HCT116 (cell line): ENCODE results near the gene HOTAIR. TPM values are rescaled to one million over a fixed set of nuclear protein-coding genes. Genes with fewer than 3 reads are reported as not detected.

Experiments
- ATAC-seq: fragments of 200-7000 bp; cut with Tn5 transposase; 2 replicates; pipeline ENCODE4 v1.9.1; 2020; ENCODE audit warnings: mild to moderate bottlenecking, moderate library complexity
- BruUV-seq: library from RNA; stranded (reverse); fragments of 400-500 nt; replicated peaks from 2 replicates; lab custom pipeline; 2021; lab: Mats Ljungman, UMichigan
- CTCF ChIA-PET: fragments of 300-600 bp; sonication (Branson Sonifier 250); formaldehyde crosslinking; loops from one replicate; lab custom pipeline; 2021; ENCODE audit warnings: antibody characterized with exemption; lab: Charles Lee
- POLR2A ChIA-PET: fragments of 300-600, 350-600 bp; sonication (Branson Sonifier 250); formaldehyde crosslinking; loops from one replicate; lab custom pipeline; 2021; ENCODE audit warnings: antibody characterized with exemption; lab: Charles Lee
- RAD21 ChIA-PET, 2 experiments: fragments of 300-600 bp; sonication (Branson Sonifier 250); formaldehyde crosslinking; loops; one replicate each; lab custom pipeline; 2023; ENCODE audit warnings: low total read pairs in 2 of 2; ENCODE audit not compliant: uncharacterized antibody in 2 of 2, unreplicated experiment in 2 of 2, low non-redundant PET in 1 of 2; lab: Charles Lee
- DNase-seq: peaks from one replicate; pipeline ENCODE4 v3.0.0-alpha.2; 2010; ENCODE audit warnings: low read depth, low spot score
- H2AFZ ChIP-seq: fragments of 200-600 bp; shearing (Covaris generic), sonication (generic); 2 replicates; pipeline ENCODE4 v1.6.1; 2017; ENCODE audit warnings: low read depth, mixed run types, mixed read lengths, antibody characterized with exemption, low read length; ENCODE audit not compliant: poor library complexity, severe bottlenecking
- H3K27ac ChIP-seq: 2 replicates; pipeline ENCODE4 v1.5.1; 2012; ENCODE audit warnings: low read depth, low read length
- H3K27me3 ChIP-seq: fragments of 200-600 bp; sonication (generic); 2 replicates; pipeline ENCODE4 v1.6.1; 2016; ENCODE audit warnings: mixed run types, low read length, mixed read lengths; ENCODE audit not compliant: insufficient read depth
- H3K36me3 ChIP-seq, 2 experiments: fragments of 200-500 bp in 1 of 2; fragments of 200-600 bp in 1 of 2; sonication (Bioruptor generic) in 1 of 2; sonication (generic) in 1 of 2; 2 replicates each; pipeline versions ENCODE4 v1.5.1 to v1.6.1; 2014 to 2016; ENCODE audit warnings: low read length in 2 of 2, inconsistent platforms in 1 of 2, mixed read lengths in 1 of 2, mixed run types in 1 of 2; ENCODE audit not compliant: insufficient read depth in 2 of 2, control insufficient read depth in 1 of 2
- H3K4me1 ChIP-seq, 2 experiments: fragments of 200-600 bp in 1 of 2; sonication (generic) in 1 of 2; 2 replicates each; pipeline versions ENCODE4 v1.5.1 to v1.6.1; 2012 to 2017; ENCODE audit warnings: low read length in 2 of 2, inconsistent platforms in 1 of 2, mild to moderate bottlenecking in 1 of 2, mixed read lengths in 1 of 2, mixed run types in 1 of 2, moderate library complexity in 1 of 2; ENCODE audit not compliant: insufficient read depth in 2 of 2, control insufficient read depth in 1 of 2
- H3K4me2 ChIP-seq: fragments of 200-600 bp; sonication (generic); 2 replicates; pipeline ENCODE4 v1.6.1; 2017; ENCODE audit warnings: mixed run types, low read length, mixed read lengths
- H3K4me3 ChIP-seq, 2 experiments: fragments of 200-600 bp in 1 of 2; sonication (generic) in 1 of 2; replicated peaks in 1 of 2; 2 replicates each; pipeline ENCODE4 v1.5.1; 2011 to 2016; ENCODE audit warnings: low read length in 2 of 2, control low read depth in 1 of 2, low read depth in 1 of 2, mild to moderate bottlenecking in 1 of 2, mixed read lengths in 1 of 2, mixed run types in 1 of 2
- H3K79me2 ChIP-seq: fragments of 200-600 bp; sonication (generic); 2 replicates; pipeline ENCODE4 v1.6.1; 2017; ENCODE audit warnings: mild to moderate bottlenecking, mixed run types, low read length, moderate library complexity, mixed read lengths; ENCODE audit not compliant: insufficient read depth
- H3K9ac ChIP-seq: fragments of 200-600 bp; sonication (generic); 2 replicates; pipeline ENCODE4 v1.6.1; 2016; ENCODE audit warnings: low read length, mixed read lengths
- H3K9me2 ChIP-seq: fragments of 200-600 bp; sonication (generic), shearing (Covaris generic); 2 replicates; pipeline ENCODE4 v1.6.1; 2017; ENCODE audit warnings: mixed run types, mild to moderate bottlenecking, moderate library complexity; ENCODE audit not compliant: insufficient read depth
- H3K9me3 ChIP-seq, 2 experiments: fragments of 200-500 bp in 1 of 2; fragments of 200-600 bp in 1 of 2; sonication (Bioruptor generic) in 1 of 2; sonication (generic) in 1 of 2; 2 replicates each; pipeline ENCODE4 v1.6.1; 2014 to 2017; ENCODE audit warnings: low read length in 2 of 2, mixed read lengths in 2 of 2, inconsistent platforms in 1 of 2, low read depth in 1 of 2, mild to moderate bottlenecking in 1 of 2, mixed run types in 1 of 2, moderate library complexity in 1 of 2; ENCODE audit not compliant: control insufficient read depth in 1 of 2, insufficient read depth in 1 of 2
- H4K20me1 ChIP-seq: fragments of 200-600 bp; sonication (generic), shearing (Covaris generic); 2 replicates; pipeline ENCODE4 v1.6.1; 2017; ENCODE audit warnings: mixed run types, mild to moderate bottlenecking, moderate library complexity; ENCODE audit not compliant: insufficient read depth
- CBX3 ChIP-seq: IDR thresholded peaks from 2 replicates; pipeline ENCODE4 v1.6.1; 2012; ENCODE audit warnings: low read depth
- CEBPB ChIP-seq: IDR thresholded peaks from 2 replicates; pipeline ENCODE4 v1.6.1; 2012; ENCODE audit warnings: low read depth
- CTCF ChIP-seq, 3 experiments: fragments of 200-600 bp in 1 of 3; sonication (generic) in 1 of 3; IDR thresholded peaks in 2 of 3; conservative IDR thresholded peaks in 1 of 3; 2 replicates each; pipeline ENCODE4 v1.5.1; 2012 to 2017; ENCODE audit warnings: low read depth in 2 of 3, low read length in 2 of 3, antibody characterized with exemption in 1 of 3, borderline replicate concordance in 1 of 3, control low read depth in 1 of 3, mild to moderate bottlenecking in 1 of 3, mixed read lengths in 1 of 3, mixed run types in 1 of 3, moderate library complexity in 1 of 3; ENCODE audit not compliant: insufficient read depth in 1 of 3
- EGR1 ChIP-seq: IDR thresholded peaks from 2 replicates; pipeline ENCODE4 v1.6.1; 2012; ENCODE audit warnings: low read depth
- EZH2 ChIP-seq: fragments of 200-600 bp; sonication (generic); IDR thresholded peaks from 2 replicates; pipeline ENCODE4 v1.6.1; 2017; ENCODE audit warnings: antibody characterized with exemption, mixed run types
- FOSL1 ChIP-seq: IDR thresholded peaks from 2 replicates; pipeline ENCODE4 v1.6.1; 2012; ENCODE audit warnings: low read depth
- JUND ChIP-seq: IDR thresholded peaks from 2 replicates; pipeline ENCODE4 v1.6.1; 2012
- POLR2A ChIP-seq: IDR thresholded peaks from 2 replicates; pipeline ENCODE4 v1.7.0; 2011; ENCODE audit warnings: borderline replicate concordance; ENCODE audit not compliant: insufficient read depth, insufficient read length; ENCODE audit errors: extremely low read depth
- REST ChIP-seq: IDR thresholded peaks from 2 replicates; pipeline ENCODE4 v1.6.1; 2012; ENCODE audit warnings: low read depth
- SP1 ChIP-seq: IDR thresholded peaks from 2 replicates; pipeline ENCODE4 v1.6.1; 2012; ENCODE audit warnings: low read depth
- ZFX ChIP-seq: fragments of 450-650 bp; IDR thresholded peaks from 2 replicates; pipeline ENCODE4 v1.6.1; 2017
- ZNF274 ChIP-seq: fragments of 200-500 bp; sonication (Bioruptor generic); IDR thresholded peaks from 2 replicates; pipeline ENCODE4 v1.6.1; 2014; ENCODE audit warnings: mild to moderate bottlenecking, low read depth, low read length, inconsistent platforms
- intact Hi-C: fragments of 100-400 bp; cut with micrococcal nuclease; formaldehyde crosslinking; loops from 2 replicates; pipeline ENCODE4 v1.10.0; 2022
- total RNA-seq: library from RNA; stranded (reverse); gene quantifications from one replicate; pipeline ENCODE4 v1.2.1, GENCODE V29; 2021; ENCODE audit not compliant: unreplicated experiment

HOTAIR gene
- total RNA-seq, 1 experiment from 2014 or later, result 0.25 TPM

- Histone ChIP-seq H4K20me1 (no peaks in the 10 kb centered on the region), H3K27me3 (peaks cover 38% of the 10 kb centered on the region), H3K4me3 (no peak overlapping the region), H3K27ac (no peak overlapping the region), H3K9ac (no peak overlapping the region), H3K4me1 (no peaks in the 10 kb centered on the region), H3K9me3 (no peaks in the 10 kb centered on the region), H3K4me2 (no peak overlapping the region), H3K9me2 (no peaks in the 10 kb centered on the region), H2AFZ (no peak overlapping the region), H3K79me2 (no peaks in the 10 kb centered on the region)
- POLR2A ChIA-PET, result no interaction called here
- RAD21 ChIA-PET, result no interaction called here
- ATAC-seq, result no peak
- no peak for DNase-seq
- CTCF ChIA-PET, result no interaction called here
- TF ChIP-seq CTCF (IDR thresholded peaks at IDR 0.05 in 2 of 3, conservative IDR thresholded peaks at IDR 0.05 in 1 of 3; ENCODE audit: borderline replicate concordance in 1 of 3, insufficient read depth in 1 of 3, low read depth in 2 of 3, low read length in 2 of 3) (no peak), SP1 (no peak), ZNF274 (no peak), CBX3 (no peak), EGR1 (no peak), JUND (no peak), FOSL1 (no peak), CEBPB (no peak), REST (no peak), ZFX (no peak), POLR2A (no peak), EZH2 (no peak)
- TF ChIP-seq, all 23 proteins: peak for 0
- BruUV-seq, result no TSS peak
- H3K36me3 ChIP-seq, result no peaks in the 10 kb centered on the region
- intact Hi-C loops, result no loop called here
These were observed 42.7 kb downstream of the HOTAIR start for GRCh38 chr12:53931844-53932581.
